HL-60 (cell line): ENCODE measurements around the gene RET.

ENCODE experiments used
- DNase-seq, 2 experiments: peaks; one replicate each; pipeline ENCODE4 v3.0.0-alpha.2; 2010 to 2020; ENCODE audit warnings: low read depth in 1 of 2, low spot score in 1 of 2
- H3K27ac ChIP-seq: fragments of 250-450 bp; sonication (Bioruptor Pico); replicated peaks from 2 replicates; pipeline ENCODE4 v1.5.1; 2020; ENCODE audit warnings: mild to moderate bottlenecking, moderate library complexity
- H3K27me3 ChIP-seq: fragments of 250-450 bp; sonication (Bioruptor Pico); 2 replicates; pipeline ENCODE4 v1.5.1; 2021; ENCODE audit warnings: mild to moderate bottlenecking, moderate library complexity; ENCODE audit not compliant: insufficient read depth, poor library complexity, severe bottlenecking
- H3K4me3 ChIP-seq: replicated peaks from 2 replicates; pipeline ENCODE4 v1.5.1; 2011; ENCODE audit warnings: mild to moderate bottlenecking, control low read depth, low read length; ENCODE audit not compliant: insufficient read depth
- CTCF ChIP-seq: IDR thresholded peaks from one replicate; pipeline ENCODE4 v1.5.1; 2011; ENCODE audit warnings: low read length, control low read depth, inconsistent platforms; ENCODE audit not compliant: insufficient read depth
- GABPA ChIP-seq: IDR thresholded peaks from 2 replicates; pipeline ENCODE4 v1.6.1; 2012; ENCODE audit warnings: low read depth
- POLR2AphosphoS5 ChIP-seq: IDR thresholded peaks from 2 replicates; pipeline ENCODE4 v1.6.1; 2012; ENCODE audit warnings: low read depth
- SPI1 ChIP-seq: IDR thresholded peaks from 2 replicates; pipeline ENCODE4 v1.6.1; 2012; ENCODE audit warnings: low read depth, mild to moderate bottlenecking, borderline replicate concordance
- TF ChIP-seq, protein P1 (sequence below): IDR thresholded peaks from 2 replicates; pipeline ENCODE4 v1.6.1; 2012; ENCODE audit warnings: low read depth; ENCODE audit not compliant: insufficient replicate concordance

Gene RET

GRCh38 chr10:43112608-43112961, 35.7 kb downstream of the RET start:
- no peak for DNase-seq
- H3K4me3 ChIP-seq: no peak overlapping the region
- no peaks in the 10 kb centered on the region for H3K27me3 ChIP-seq
- H3K27ac ChIP-seq: no peak overlapping the region
- TF ChIP-seq SPI1: no peak
- no peak for TF ChIP-seq GABPA
- no peak for TF ChIP-seq POLR2AphosphoS5
- TF ChIP-seq, protein P1, sequence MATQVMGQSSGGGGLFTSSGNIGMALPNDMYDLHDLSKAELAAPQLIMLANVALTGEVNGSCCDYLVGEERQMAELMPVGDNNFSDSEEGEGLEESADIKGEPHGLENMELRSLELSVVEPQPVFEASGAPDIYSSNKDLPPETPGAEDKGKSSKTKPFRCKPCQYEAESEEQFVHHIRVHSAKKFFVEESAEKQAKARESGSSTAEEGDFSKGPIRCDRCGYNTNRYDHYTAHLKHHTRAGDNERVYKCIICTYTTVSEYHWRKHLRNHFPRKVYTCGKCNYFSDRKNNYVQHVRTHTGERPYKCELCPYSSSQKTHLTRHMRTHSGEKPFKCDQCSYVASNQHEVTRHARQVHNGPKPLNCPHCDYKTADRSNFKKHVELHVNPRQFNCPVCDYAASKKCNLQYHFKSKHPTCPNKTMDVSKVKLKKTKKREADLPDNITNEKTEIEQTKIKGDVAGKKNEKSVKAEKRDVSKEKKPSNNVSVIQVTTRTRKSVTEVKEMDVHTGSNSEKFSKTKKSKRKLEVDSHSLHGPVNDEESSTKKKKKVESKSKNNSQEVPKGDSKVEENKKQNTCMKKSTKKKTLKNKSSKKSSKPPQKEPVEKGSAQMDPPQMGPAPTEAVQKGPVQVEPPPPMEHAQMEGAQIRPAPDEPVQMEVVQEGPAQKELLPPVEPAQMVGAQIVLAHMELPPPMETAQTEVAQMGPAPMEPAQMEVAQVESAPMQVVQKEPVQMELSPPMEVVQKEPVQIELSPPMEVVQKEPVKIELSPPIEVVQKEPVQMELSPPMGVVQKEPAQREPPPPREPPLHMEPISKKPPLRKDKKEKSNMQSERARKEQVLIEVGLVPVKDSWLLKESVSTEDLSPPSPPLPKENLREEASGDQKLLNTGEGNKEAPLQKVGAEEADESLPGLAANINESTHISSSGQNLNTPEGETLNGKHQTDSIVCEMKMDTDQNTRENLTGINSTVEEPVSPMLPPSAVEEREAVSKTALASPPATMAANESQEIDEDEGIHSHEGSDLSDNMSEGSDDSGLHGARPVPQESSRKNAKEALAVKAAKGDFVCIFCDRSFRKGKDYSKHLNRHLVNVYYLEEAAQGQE: no peak
- no peak for TF ChIP-seq CTCF

DNA sequence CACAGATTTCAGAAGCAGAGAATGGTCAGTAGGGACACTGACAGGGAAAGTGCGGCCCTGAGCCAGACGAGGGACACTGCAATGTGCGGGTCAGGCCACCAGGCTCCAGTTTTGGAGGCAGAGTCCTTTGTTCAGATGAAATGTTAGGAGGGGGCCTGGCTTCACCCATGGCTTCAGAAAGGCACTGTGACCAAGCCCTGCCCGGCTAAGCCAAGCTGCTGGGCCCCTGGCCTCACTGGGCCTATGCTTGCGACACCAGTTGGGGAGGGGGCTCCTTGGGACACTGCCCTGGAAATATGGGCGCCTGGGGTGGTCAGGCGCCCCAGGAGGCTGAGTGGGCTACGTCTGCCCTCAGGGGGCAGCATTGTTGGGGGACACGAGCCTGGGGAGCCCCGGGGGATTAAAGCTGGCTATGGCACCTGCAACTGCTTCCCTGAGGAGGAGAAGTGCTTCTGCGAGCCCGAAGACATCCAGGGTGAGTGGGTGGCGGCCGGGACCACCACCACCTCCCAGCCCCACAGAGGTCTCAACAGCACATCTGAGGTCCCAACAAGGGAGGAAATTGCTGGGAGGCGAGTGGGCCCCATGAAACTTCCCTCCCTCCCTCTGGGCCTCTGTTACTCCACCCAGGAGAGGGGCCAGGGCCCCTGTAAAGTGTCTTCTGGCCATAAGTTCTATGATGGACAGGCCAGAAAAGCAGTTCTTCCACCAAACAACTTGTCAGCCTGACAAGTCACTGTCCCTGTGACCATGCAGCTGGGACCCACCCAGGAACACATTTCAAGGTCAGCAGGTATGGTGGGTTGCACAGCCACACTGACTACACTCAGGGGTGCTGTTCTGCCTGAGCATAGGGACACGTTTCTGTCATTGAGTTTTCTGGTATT, 36.6 kb downstream of the RET start:
- TF ChIP-seq SPI1: no peak
- no peak for TF ChIP-seq GABPA
- no peak for TF ChIP-seq CTCF
- TF ChIP-seq, protein P1: no peak
- TF ChIP-seq POLR2AphosphoS5: no peak
- Histone ChIP-seq H3K27ac (no peak overlapping the region), H3K4me3 (no peak overlapping the region), H3K27me3 (no peaks in the 10 kb centered on the region)
- DNase-seq: no peak

DNA sequence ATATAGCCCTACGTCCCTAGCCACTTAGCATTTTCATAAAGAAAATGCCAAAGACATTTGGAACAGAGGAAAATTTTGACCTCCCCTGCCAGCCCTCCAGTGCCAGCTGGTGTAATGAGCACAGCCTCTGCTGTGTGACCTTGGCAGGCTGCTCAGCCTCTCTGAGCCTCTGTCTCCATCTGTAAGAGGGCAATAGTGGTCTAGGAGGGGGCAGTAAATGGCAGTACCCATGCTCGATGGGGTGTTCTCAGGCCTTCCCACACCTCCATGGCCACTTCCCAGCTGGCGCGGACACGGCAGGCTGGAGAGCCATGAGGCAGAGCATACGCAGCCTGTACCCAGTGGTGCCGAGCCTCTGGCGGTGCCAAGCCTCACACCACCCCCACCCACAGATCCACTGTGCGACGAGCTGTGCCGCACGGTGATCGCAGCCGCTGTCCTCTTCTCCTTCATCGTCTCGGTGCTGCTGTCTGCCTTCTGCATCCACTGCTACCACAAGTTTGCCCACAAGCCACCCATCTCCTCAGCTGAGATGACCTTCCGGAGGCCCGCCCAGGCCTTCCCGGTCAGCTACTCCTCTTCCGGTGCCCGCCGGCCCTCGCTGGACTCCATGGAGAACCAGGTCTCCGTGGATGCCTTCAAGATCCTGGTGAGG, 37.3 kb downstream of the RET start:
- Histone ChIP-seq H3K27ac (no peak overlapping the region), H3K27me3 (no peaks in the 10 kb centered on the region)
- TF ChIP-seq POLR2AphosphoS5: no peak
- no peak for TF ChIP-seq SPI1
- no peak for TF ChIP-seq CTCF
- TF ChIP-seq GABPA: no peak
- TF ChIP-seq, protein P1: no peak

More for the DNA sequence above, 37.3 kb downstream of the RET start:
- no peak overlapping the region for H3K4me3 ChIP-seq
- no peak for DNase-seq
